Measurements from ENCODE around the gene MANSC1.
"Not testable (repeated sequence)": the region's sequence is repeated elsewhere in the genome, so short reads cannot be mapped to it uniquely, and the experiment has no call there.

The MANSC1 gene

GRCh38 chr12:12315838-12316237, 34.2 kb downstream of the MANSC1 start:
- DNase-seq (ENCODE audit: low read depth in 1 of 2, low spot score in 1 of 2) = no peak
- Histone ChIP-seq H3K4me3 (replicated peaks; ENCODE audit: insufficient read depth, low read length) (no peak overlapping the region), H3K27ac (replicated peaks) (no peak overlapping the region), H3K27me3 (ENCODE audit: insufficient read depth, poor library complexity, severe bottlenecking) (no peaks in the 10 kb centered on the region)
- TF ChIP-seq REST (IDR thresholded peaks at IDR 0.05; ENCODE audit: insufficient replicate concordance, low read depth) = no peak
- TF ChIP-seq CTCF (IDR thresholded peaks at IDR 0.05; ENCODE audit: insufficient read depth, low read length) = no peak
- TF ChIP-seq GABPA (IDR thresholded peaks at IDR 0.05; ENCODE audit: low read depth) = no peak
- no peak for TF ChIP-seq POLR2AphosphoS5 (IDR thresholded peaks at IDR 0.05; ENCODE audit: low read depth)
- TF ChIP-seq SPI1 (IDR thresholded peaks at IDR 0.05; ENCODE audit: borderline replicate concordance, low read depth) = no peak

- H3K27ac ChIP-seq (replicated peaks); H3K4me3 ChIP-seq (replicated peaks; ENCODE audit: insufficient read depth, low read length); DNase-seq (ENCODE audit: low read depth in 1 of 2, low spot score in 1 of 2); H3K27me3 ChIP-seq (ENCODE audit: insufficient read depth, poor library complexity, severe bottlenecking): not testable (repeated sequence)
These were observed 39.3 kb downstream of the MANSC1 start for GRCh38 chr12:12310695-12311094.

GRCh38 chr12:12305568-12306300, 44.3 kb downstream of the MANSC1 start:
- DNase-seq (ENCODE audit: low read depth in 1 of 2, low spot score in 1 of 2) = no peak
- no peak overlapping the region for H3K27ac ChIP-seq (replicated peaks)
- TF ChIP-seq SPI1 (IDR thresholded peaks at IDR 0.05; ENCODE audit: borderline replicate concordance, low read depth) (no peak), CTCF (IDR thresholded peaks at IDR 0.05; ENCODE audit: insufficient read depth, low read length) (no peak), GABPA (IDR thresholded peaks at IDR 0.05; ENCODE audit: low read depth) (no peak)
- H3K4me3 ChIP-seq (replicated peaks; ENCODE audit: insufficient read depth, low read length) = no peak overlapping the region
- no peaks in the 10 kb centered on the region for H3K27me3 ChIP-seq (ENCODE audit: insufficient read depth, poor library complexity, severe bottlenecking)

GRCh38 chr12:12302976-12303375, 47.1 kb downstream of the MANSC1 start:
- Histone ChIP-seq H3K27ac (replicated peaks) (no peak overlapping the region), H3K27me3 (ENCODE audit: insufficient read depth, poor library complexity, severe bottlenecking) (no peaks in the 10 kb centered on the region), H3K4me3 (replicated peaks; ENCODE audit: insufficient read depth, low read length) (no peak overlapping the region)
- TF ChIP-seq REST (IDR thresholded peaks at IDR 0.05; ENCODE audit: insufficient replicate concordance, low read depth) = no peak
- no peak for TF ChIP-seq GABPA (IDR thresholded peaks at IDR 0.05; ENCODE audit: low read depth)
- TF ChIP-seq SPI1 (IDR thresholded peaks at IDR 0.05; ENCODE audit: borderline replicate concordance, low read depth) = no peak
- TF ChIP-seq CTCF (IDR thresholded peaks at IDR 0.05; ENCODE audit: insufficient read depth, low read length) = no peak
- TF ChIP-seq POLR2AphosphoS5 (IDR thresholded peaks at IDR 0.05; ENCODE audit: low read depth) = no peak
- no peak for DNase-seq (ENCODE audit: low read depth in 1 of 2, low spot score in 1 of 2)
